C4-2B (cell line): ENCODE measurements around the gene SCYL2.

Source experiments
- ZFX ChIP-seq: fragments of 450-650 bp; IDR thresholded peaks from 2 replicates; pipeline ENCODE4 v1.6.1; 2017
- TF ChIP-seq, protein P1 (sequence below): fragments of 450-650 bp; conservative IDR thresholded peaks from 2 replicates; pipeline ENCODE4 v1.5.1; 2017; ENCODE audit warnings: mild to moderate bottlenecking

DNA sequence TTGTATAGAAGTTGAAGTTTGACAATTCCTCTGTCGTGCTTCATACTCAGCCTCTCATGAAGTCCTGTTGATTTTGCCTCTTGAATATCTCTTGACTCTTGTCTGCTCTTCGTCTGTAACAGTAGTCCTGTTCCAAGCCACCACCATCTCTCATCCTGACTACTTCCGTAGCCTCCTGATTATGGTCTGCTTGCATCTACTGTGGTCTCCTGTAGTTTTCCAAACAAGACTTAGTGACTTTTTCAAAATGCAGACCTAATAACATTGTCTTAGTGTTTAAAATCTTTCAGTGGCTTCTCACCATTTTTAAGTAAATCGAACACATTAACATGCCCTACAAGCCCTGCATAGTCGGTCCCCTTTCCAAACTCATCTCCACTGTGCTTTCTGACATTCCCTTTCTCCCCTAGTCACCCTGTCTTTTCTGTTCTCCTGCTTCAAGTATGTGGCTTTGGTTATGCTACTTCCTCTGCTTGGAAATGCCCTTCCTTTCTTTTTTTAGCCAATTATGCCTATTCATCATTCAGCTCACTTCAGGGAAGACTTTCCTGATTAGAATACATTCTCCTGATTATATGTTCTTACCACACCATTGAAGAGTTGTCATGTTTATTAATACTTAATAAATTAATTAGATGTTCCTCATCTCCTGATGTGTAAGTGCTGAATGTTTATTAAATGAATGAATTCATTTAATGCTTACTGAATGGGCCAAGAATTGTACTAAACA lies 2.0 kb downstream of the SCYL2 start:
- TF ChIP-seq, protein P1, sequence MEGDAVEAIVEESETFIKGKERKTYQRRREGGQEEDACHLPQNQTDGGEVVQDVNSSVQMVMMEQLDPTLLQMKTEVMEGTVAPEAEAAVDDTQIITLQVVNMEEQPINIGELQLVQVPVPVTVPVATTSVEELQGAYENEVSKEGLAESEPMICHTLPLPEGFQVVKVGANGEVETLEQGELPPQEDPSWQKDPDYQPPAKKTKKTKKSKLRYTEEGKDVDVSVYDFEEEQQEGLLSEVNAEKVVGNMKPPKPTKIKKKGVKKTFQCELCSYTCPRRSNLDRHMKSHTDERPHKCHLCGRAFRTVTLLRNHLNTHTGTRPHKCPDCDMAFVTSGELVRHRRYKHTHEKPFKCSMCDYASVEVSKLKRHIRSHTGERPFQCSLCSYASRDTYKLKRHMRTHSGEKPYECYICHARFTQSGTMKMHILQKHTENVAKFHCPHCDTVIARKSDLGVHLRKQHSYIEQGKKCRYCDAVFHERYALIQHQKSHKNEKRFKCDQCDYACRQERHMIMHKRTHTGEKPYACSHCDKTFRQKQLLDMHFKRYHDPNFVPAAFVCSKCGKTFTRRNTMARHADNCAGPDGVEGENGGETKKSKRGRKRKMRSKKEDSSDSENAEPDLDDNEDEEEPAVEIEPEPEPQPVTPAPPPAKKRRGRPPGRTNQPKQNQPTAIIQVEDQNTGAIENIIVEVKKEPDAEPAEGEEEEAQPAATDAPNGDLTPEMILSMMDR: no peak
- TF ChIP-seq ZFX: no peak
